OCI-LY7 (cell line): ENCODE data around the gene LENG1. TPM values are rescaled to one million over a fixed set of nuclear protein-coding genes. Genes with fewer than 3 reads are reported as not detected.
A peak's percentile ranks its signal among the peaks of the same experiment; 100 is the strongest.

Experiments used
- BruUV-seq: library from RNA; stranded (reverse); fragments of 400-500 nt; replicated peaks from 2 replicates; lab custom pipeline; 2021; lab: Mats Ljungman, UMichigan
- CTCF ChIA-PET: fragments of 300-600 bp; sonication (Branson Sonifier 250); formaldehyde crosslinking; loops from one replicate; lab custom pipeline; 2022; ENCODE audit warnings: antibody characterized with exemption; ENCODE audit not compliant: unreplicated experiment; lab: Charles Lee
- POLR2A ChIA-PET: fragments of 300-600 bp; sonication (Branson Sonifier 250); formaldehyde crosslinking; loops from one replicate; lab custom pipeline; 2022; ENCODE audit warnings: antibody characterized with exemption; lab: Charles Lee
- DNase-seq: peaks from one replicate; pipeline ENCODE4 v3.0.0-alpha.2; 2015; ENCODE audit warnings: low spot score
- H2AFZ ChIP-seq: fragments of 200-600 bp; sonication (generic), shearing (Covaris generic); 2 replicates; pipeline ENCODE4 v1.6.1; 2014; ENCODE audit warnings: mild to moderate bottlenecking, antibody characterized with exemption, low read length, moderate library complexity
- H3K27ac ChIP-seq: fragments of 200-600 bp; sonication (generic); 2 replicates; pipeline ENCODE4 v1.5.1; 2014; ENCODE audit warnings: mixed run types, low read depth, mild to moderate bottlenecking, moderate library complexity, low read length, inconsistent platforms; ENCODE audit not compliant: poor library complexity, severe bottlenecking
- H3K36me3 ChIP-seq: fragments of 200-600 bp; sonication (generic); 2 replicates; pipeline ENCODE4 v1.6.1; 2014; ENCODE audit warnings: mild to moderate bottlenecking, antibody characterized with exemption, low read length, moderate library complexity, mixed read lengths; ENCODE audit not compliant: insufficient read depth
- H3K4me1 ChIP-seq: fragments of 200-600 bp; sonication (generic); 2 replicates; pipeline ENCODE4 v1.5.1; 2014; ENCODE audit warnings: mild to moderate bottlenecking, low read length; ENCODE audit not compliant: insufficient read depth, poor library complexity, severe bottlenecking
- H3K4me2 ChIP-seq: fragments of 200-600 bp; sonication (generic); 2 replicates; pipeline ENCODE4 v1.6.1; 2014; ENCODE audit warnings: mild to moderate bottlenecking, low read length
- H3K4me3 ChIP-seq: fragments of 200-600 bp; sonication (generic); 2 replicates; pipeline ENCODE4 v1.5.1; 2014; ENCODE audit warnings: mild to moderate bottlenecking, low read depth, low read length; ENCODE audit not compliant: poor library complexity, severe bottlenecking
- H3K79me2 ChIP-seq: fragments of 200-600 bp; sonication (generic); 2 replicates; pipeline ENCODE4 v1.6.1; 2016; ENCODE audit warnings: low read depth, mild to moderate bottlenecking, low read length, moderate library complexity, mixed read lengths; ENCODE audit not compliant: insufficient read depth
- H3K9me2 ChIP-seq: fragments of 200-600 bp; sonication (generic); 2 replicates; pipeline ENCODE4 v1.6.1; 2016; ENCODE audit warnings: mild to moderate bottlenecking, low read length, mixed read lengths; ENCODE audit not compliant: insufficient read depth
- H3K9me3 ChIP-seq: fragments of 200-600 bp; sonication (generic); 2 replicates; pipeline ENCODE4 v1.6.1; 2014; ENCODE audit warnings: mild to moderate bottlenecking, mixed run types, low read length, mixed read lengths
- H4K20me1 ChIP-seq: fragments of 200-600 bp; sonication (generic); 2 replicates; pipeline ENCODE4 v1.6.1; 2014; ENCODE audit warnings: mild to moderate bottlenecking, antibody characterized with exemption, low read length, moderate library complexity, mixed read lengths; ENCODE audit not compliant: insufficient read depth
- CTCF ChIP-seq: fragments of 200-600 bp; sonication (generic); conservative IDR thresholded peaks from 2 replicates; pipeline ENCODE4 v1.5.1; 2014; ENCODE audit warnings: mild to moderate bottlenecking, antibody characterized with exemption, low read length, moderate library complexity, mixed read lengths
- EZH2phosphoT487 ChIP-seq: fragments of 200-600 bp; sonication (generic); IDR thresholded peaks from 2 replicates; pipeline ENCODE4 v1.6.1; 2018; ENCODE audit warnings: low read depth, borderline replicate concordance, mild to moderate bottlenecking, mixed run types, antibody characterized with exemption, low read length, moderate library complexity, mixed read lengths
- intact Hi-C: fragments of 100-400 bp; cut with micrococcal nuclease; formaldehyde crosslinking; loops from one replicate; pipeline ENCODE4 v1.10.0; 2022; ENCODE audit not compliant: unreplicated experiment
- total RNA-seq, 2 experiments: library from RNA; depleted of rRNA in 1 of 2; stranded (reverse); fragments of >200 nt in 1 of 2; shearing (Covaris generic) in 1 of 2; gene quantifications; 2 replicates each; pipeline ENCODE4 v1.2.3, GENCODE V29; 2014 to 2022

LENG1 gene
- total RNA-seq, 2 experiments from 2014 or later = 4.7 to 8.0 TPM

GRCh38 chr19:54138489-54139256, 20.8 kb downstream of the LENG1 start:
- peaks cover 34% of the 10 kb centered on the region for H3K79me2 ChIP-seq

GRCh38 chr19:54137699-54138488, 21.6 kb downstream of the LENG1 start, which contains the start of gene CNOT3:
CNOT3 (plus strand) TSS chr19:54137762; CDS start chr19:54142979, 5,217 bp downstream.
- peak within 1 kb of the TSS; percentile 92 for H3K4me2 ChIP-seq
- H3K79me2 ChIP-seq = peaks cover 34% of the 10 kb centered on the region
- H3K4me3 ChIP-seq = peak within 1 kb of the TSS; percentile 96
- H3K9me2 ChIP-seq = no peaks in the 10 kb centered on the region
- ChIA-PET CTCF (interaction anchor here (1.0 kb wide), 1 partner anchor 23 kb away, joined by 6 read pairs; the partner anchor contains the start of genes PRPF31 and TFPT), POLR2A (interaction anchor here (0.5 to 1.2 kb wide), 7 partner anchors 18 to 1244 kb away, joined by 3 to 9 read pairs (median 5); partner anchors contain the start of genes LENG1, MBOAT7, PRPF31 and TFPT)
- DNase-seq = peak; percentile 28
- peaks cover 39% of the 10 kb centered on the region for H3K36me3 ChIP-seq
- peaks cover 21% of the 10 kb centered on the region for H3K4me1 ChIP-seq
- no TSS peak for BruUV-seq
- peak within 1 kb of the TSS; percentile 79; the same call in 1 of the 2 replicates for H2AFZ ChIP-seq
- intact Hi-C loops = loop anchor here (1.0 to 2.0 kb wide), 3 partner anchors 21 to 36 kb away; partner anchors contain the start of genes LENG1, NDUFA3, PRPF31 and TFPT
- H3K27ac ChIP-seq = peak within 1 kb of the TSS; percentile 54
- H3K9me3 ChIP-seq = no peaks in the 10 kb centered on the region
- H4K20me1 ChIP-seq = no peaks in the 10 kb centered on the region; the same call in 1 of the 2 replicates
- TF ChIP-seq EZH2phosphoT487 (no peak), CTCF (no peak)

More at GRCh38 chr19:54138489-54139256, 20.8 kb downstream of the LENG1 start:
- intact Hi-C loops = no loop called here
- H4K20me1 ChIP-seq = no peaks in the 10 kb centered on the region; the same call in 1 of the 2 replicates
- TF ChIP-seq EZH2phosphoT487 (no peak), CTCF (no peak)
- POLR2A ChIA-PET = interaction anchor here (0.5 kb wide), 1 partner anchor 1244 kb away, joined by 3 read pairs; no protein-coding TSS in a partner anchor
- H3K4me1 ChIP-seq = peaks cover 21% of the 10 kb centered on the region
- H2AFZ ChIP-seq = no peak overlapping the region
- H3K9me3 ChIP-seq = no peaks in the 10 kb centered on the region
- CTCF ChIA-PET = no interaction called here
- no peaks in the 10 kb centered on the region for H3K9me2 ChIP-seq
- H3K27ac ChIP-seq = no peak overlapping the region
- peaks cover 47% of the 10 kb centered on the region for H3K36me3 ChIP-seq
- DNase-seq = no peak
- H3K4me2 ChIP-seq = peak overlapping the region; percentile 69
- BruUV-seq = no TSS peak
- H3K4me3 ChIP-seq = peak overlapping the region; percentile 96
